Osteocyte (in vitro differentiated cells): ENCODE data around the gene RTN4RL1. TPM values are rescaled to one million over a fixed set of nuclear protein-coding genes. Genes with fewer than 3 reads are reported as not detected.

Source experiments
- DNase-seq: peaks from one replicate; pipeline ENCODE4 v3.0.0; 2021; ENCODE audit warnings: mixed read lengths; ENCODE audit not compliant: unreplicated experiment; ENCODE audit errors: extremely low spot score
- H3K27ac Mint-ChIP-seq: one replicate; pipeline ENCODE4 v1.8.0; 2021; ENCODE audit warnings: mild to moderate bottlenecking, mixed read lengths; ENCODE audit not compliant: unreplicated experiment
- H3K27me3 Mint-ChIP-seq: one replicate; pipeline ENCODE4 v1.8.0; 2021; ENCODE audit warnings: mixed read lengths; ENCODE audit not compliant: unreplicated experiment
- H3K36me3 Mint-ChIP-seq: one replicate; pipeline ENCODE4 v1.8.0; 2021; ENCODE audit warnings: mixed read lengths; ENCODE audit not compliant: unreplicated experiment
- H3K4me1 Mint-ChIP-seq: one replicate; pipeline ENCODE4 v1.8.0; 2021; ENCODE audit warnings: mixed read lengths; ENCODE audit not compliant: unreplicated experiment
- H3K4me3 Mint-ChIP-seq: one replicate; pipeline ENCODE4 v1.8.0; 2021; ENCODE audit warnings: mild to moderate bottlenecking, moderate library complexity, mixed read lengths; ENCODE audit not compliant: unreplicated experiment
- H3K9me3 Mint-ChIP-seq: one replicate; pipeline ENCODE4 v1.8.0; 2021; ENCODE audit warnings: mixed read lengths; ENCODE audit not compliant: unreplicated experiment
- microRNA-seq: library from miRNA; unstranded; fragments of <30 nt; microRNA quantifications from one replicate; pipeline ENCODE4 v1.1.0, GENCODE V29; 2020; ENCODE audit not compliant: unreplicated experiment
- total RNA-seq: library from RNA; stranded (reverse); gene quantifications from 2 replicates; pipeline ENCODE4 v1.2.1, GENCODE V29; 2021
- TF ChIP-seq, protein P1 (sequence below): fragments of 200-600 bp; sonication (generic); IDR thresholded peaks from 2 replicates; pipeline ENCODE4 v1.5.0; 2021; ENCODE audit warnings: antibody characterized with exemption, mild to moderate bottlenecking, moderate library complexity

RTN4RL1 gene
- total RNA-seq, 1 donor from 2014 or later, result 3.7 TPM

DNA sequence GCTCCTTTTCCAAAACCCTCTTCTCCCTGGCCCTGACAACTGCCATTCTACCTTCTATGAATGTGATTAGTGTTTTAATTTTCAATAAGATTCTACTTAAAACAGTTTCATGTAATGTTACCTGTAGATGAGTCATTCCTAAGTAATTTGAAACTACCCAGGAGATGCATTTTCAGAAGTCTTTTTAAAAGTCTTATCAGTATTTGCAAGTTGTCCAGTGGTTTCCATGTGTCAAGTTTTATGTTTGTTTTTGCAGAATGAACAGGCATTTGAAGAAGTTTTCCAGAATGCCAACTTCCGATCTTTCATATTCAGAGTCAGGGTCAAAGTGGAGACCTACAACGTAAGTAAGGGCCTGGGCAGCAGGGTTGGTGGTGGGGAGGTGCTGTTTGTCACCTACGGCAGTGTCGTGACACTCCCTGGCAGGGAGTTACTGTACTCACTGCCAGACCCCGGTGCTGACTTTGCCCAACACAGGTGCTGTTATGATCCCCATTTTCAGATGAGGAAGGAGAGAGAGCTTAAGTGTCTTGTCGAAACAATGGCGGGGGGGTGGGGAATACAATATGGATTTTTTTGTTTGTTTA lies 130.3 kb downstream of the RTN4RL1 start:
- no peaks in the 10 kb centered on the region for H3K4me1 Mint-ChIP-seq
- DNase-seq, result no peak
- no peaks in the 10 kb centered on the region for H3K9me3 Mint-ChIP-seq
- no peak overlapping the region for H3K4me3 Mint-ChIP-seq
- H3K27me3 Mint-ChIP-seq, result no peaks in the 10 kb centered on the region
- TF ChIP-seq, protein P1, sequence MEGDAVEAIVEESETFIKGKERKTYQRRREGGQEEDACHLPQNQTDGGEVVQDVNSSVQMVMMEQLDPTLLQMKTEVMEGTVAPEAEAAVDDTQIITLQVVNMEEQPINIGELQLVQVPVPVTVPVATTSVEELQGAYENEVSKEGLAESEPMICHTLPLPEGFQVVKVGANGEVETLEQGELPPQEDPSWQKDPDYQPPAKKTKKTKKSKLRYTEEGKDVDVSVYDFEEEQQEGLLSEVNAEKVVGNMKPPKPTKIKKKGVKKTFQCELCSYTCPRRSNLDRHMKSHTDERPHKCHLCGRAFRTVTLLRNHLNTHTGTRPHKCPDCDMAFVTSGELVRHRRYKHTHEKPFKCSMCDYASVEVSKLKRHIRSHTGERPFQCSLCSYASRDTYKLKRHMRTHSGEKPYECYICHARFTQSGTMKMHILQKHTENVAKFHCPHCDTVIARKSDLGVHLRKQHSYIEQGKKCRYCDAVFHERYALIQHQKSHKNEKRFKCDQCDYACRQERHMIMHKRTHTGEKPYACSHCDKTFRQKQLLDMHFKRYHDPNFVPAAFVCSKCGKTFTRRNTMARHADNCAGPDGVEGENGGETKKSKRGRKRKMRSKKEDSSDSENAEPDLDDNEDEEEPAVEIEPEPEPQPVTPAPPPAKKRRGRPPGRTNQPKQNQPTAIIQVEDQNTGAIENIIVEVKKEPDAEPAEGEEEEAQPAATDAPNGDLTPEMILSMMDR, result no peak
- no peak overlapping the region for H3K27ac Mint-ChIP-seq
- H3K36me3 Mint-ChIP-seq, result peaks cover 32% of the 10 kb centered on the region

DNA sequence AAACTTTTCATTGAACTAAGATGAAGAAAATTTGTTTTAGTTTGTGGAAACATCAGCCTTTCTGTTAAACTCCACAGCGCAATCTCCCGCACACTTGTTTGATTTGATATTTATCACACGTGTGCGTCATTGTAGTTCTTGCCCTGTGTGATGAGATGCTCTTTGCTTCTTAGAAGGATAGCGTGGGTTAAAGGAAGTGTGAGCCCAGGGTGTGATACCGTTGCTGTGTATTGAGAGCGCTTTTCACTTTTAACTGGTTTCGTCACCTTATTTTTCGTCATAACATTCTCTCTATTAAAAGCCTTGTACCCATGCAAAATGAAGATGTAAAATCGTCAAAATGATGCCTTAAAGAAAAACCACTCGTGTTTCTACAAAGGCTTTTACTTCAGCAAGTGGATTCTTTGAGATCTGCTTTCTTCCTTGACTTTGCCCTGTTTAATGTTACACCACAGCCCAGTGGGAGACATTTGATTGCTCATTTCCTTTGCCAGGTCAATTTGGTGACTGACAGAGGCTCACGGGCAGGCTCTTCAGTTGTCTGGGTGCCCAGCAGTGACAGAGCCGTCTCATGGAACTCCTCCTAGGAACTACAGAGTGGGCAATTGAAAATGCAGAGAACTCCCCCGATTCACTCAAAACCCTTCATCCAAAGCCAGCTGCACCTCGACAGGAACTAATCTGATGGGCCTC lies 134.2 kb downstream of the RTN4RL1 start:
- Mint-ChIP-seq H3K36me3 (peaks cover 33% of the 10 kb centered on the region), H3K27ac (no peak overlapping the region), H3K4me3 (no peak overlapping the region), H3K27me3 (no peaks in the 10 kb centered on the region), H3K4me1 (no peaks in the 10 kb centered on the region), H3K9me3 (no peaks in the 10 kb centered on the region)
- DNase-seq, result no peak
- TF ChIP-seq, protein P1, result no peak

DNA sequence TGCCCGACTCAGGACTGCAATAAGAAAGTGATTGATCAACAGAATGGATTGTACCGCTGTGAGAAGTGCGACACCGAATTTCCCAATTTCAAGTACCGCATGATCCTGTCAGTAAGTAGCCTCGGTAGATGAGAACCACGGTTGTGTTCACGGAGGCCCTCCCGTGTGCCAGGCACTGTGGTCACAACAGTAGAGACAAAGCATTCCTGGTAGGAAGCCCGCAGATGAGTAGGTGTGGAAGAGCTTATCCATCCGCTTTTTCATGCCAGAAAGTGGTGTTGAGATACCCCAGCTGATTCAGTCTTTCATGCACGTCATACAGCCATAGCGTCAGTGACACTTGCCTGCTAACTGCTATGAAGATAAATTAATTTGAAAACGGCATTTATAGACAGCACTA lies 136.4 kb downstream of the RTN4RL1 start:
- H3K36me3 Mint-ChIP-seq, result peaks cover 42% of the 10 kb centered on the region
- H3K27ac Mint-ChIP-seq, result no peak overlapping the region
- no peaks in the 10 kb centered on the region for H3K27me3 Mint-ChIP-seq
- TF ChIP-seq, protein P1, result no peak
- no peak for DNase-seq
- H3K4me3 Mint-ChIP-seq, result no peak overlapping the region
- no peaks in the 10 kb centered on the region for H3K9me3 Mint-ChIP-seq
- H3K4me1 Mint-ChIP-seq, result no peaks in the 10 kb centered on the region

Small RNA genes lying within 50 kb of the gene (microRNA-seq; reads per million reads assigned to microRNA genes)
- gene MIR132 (289 reads per million, percentile 67 among the genes with 10 or more reads in this experiment), gene MIR212 (13.7 reads per million, percentile 22 among the genes with 10 or more reads in this experiment)

Other genes with a start within 250 kb of the RTN4RL1 start
- gene SMYD4, start 195.4 kb downstream of the RTN4RL1 start, total RNA-seq, result 11.2 and 14.4 TPM in 2 replicates
- gene RPA1, start 195.3 kb downstream of the RTN4RL1 start, total RNA-seq, result 75.3 and 84.8 TPM in 2 replicates
- gene DPH1, start 4.8 kb upstream of the RTN4RL1 start, total RNA-seq, result 57.3 and 59.0 TPM in 2 replicates
- 33.2 and 35.9 TPM in 2 replicates for gene OVCA2, start 16.7 kb upstream of the RTN4RL1 start, total RNA-seq
- 3.3 and 3.7 TPM in 2 replicates for gene HIC1, start 29.8 kb upstream of the RTN4RL1 start, total RNA-seq